ENCODE results near the gene SSB.
"Not testable (repeated sequence)": the region's sequence is repeated elsewhere in the genome, so short reads cannot be mapped to it uniquely, and the experiment has no call there.

SSB gene

DNA sequence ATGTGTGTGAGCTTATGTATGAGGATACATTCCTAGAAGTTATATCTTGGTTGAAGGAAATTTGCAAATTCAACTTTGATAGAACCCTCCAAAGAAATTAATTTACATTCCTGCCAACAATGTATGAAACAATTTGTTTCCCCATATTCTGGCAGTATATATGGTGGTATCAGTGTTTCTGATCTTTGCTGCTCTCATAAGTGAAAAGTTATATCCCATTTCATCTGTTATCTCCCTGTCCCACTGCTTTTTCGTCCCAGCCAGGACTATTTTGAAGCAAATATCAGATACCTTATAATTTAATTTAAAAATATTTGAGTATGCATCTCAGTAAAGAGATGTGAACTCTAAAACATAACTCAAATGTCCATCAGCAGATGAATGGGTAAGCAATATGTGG lies 35.7 kb downstream of the SSB start:
- DNase-seq (ENCODE audit: insufficient read length, low spot score), result no peak
- TF ChIP-seq, protein P1, sequence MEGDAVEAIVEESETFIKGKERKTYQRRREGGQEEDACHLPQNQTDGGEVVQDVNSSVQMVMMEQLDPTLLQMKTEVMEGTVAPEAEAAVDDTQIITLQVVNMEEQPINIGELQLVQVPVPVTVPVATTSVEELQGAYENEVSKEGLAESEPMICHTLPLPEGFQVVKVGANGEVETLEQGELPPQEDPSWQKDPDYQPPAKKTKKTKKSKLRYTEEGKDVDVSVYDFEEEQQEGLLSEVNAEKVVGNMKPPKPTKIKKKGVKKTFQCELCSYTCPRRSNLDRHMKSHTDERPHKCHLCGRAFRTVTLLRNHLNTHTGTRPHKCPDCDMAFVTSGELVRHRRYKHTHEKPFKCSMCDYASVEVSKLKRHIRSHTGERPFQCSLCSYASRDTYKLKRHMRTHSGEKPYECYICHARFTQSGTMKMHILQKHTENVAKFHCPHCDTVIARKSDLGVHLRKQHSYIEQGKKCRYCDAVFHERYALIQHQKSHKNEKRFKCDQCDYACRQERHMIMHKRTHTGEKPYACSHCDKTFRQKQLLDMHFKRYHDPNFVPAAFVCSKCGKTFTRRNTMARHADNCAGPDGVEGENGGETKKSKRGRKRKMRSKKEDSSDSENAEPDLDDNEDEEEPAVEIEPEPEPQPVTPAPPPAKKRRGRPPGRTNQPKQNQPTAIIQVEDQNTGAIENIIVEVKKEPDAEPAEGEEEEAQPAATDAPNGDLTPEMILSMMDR (IDR thresholded peaks at IDR 0.05; ENCODE audit: insufficient read depth, missing control alignments), result no peak
- no peak for FAIRE-seq

DNA sequence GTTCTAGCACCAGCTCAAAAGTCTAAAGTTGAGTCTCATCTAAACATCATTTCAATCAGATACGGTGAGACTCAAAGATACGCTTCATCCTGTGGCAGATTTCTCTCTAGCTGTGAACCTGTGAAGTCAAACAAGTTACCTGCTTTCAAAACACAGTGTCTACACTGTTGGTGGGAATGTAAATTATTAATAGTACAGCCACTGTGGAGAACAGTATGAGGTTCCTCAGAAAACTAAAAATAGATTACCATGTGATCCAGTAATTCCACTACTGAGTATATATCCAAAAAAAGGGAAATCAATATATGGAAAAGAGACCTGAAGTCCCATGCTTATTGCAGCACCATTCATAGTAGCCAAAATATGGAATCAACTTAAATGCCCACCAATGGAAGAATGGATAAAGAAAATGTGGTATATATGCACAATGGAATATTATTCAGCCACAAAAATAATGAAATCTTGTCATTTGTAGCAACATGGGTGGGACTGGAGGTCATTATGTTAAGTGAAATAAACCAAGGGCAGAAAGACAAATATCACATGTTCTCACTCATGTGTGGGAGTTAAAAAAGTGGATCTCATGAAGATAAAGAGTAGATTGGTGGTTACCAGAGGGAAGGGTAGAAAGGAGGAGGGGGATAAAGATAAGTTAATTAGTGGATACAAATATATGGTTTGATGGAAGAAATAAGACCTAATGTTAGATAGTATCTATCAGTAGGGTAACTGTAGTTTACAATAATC lies 40.2 kb downstream of the SSB start:
- DNase-seq (ENCODE audit: insufficient read length, low spot score) (no peak), FAIRE-seq (no peak)
- TF ChIP-seq, protein P1 (IDR thresholded peaks at IDR 0.05; ENCODE audit: insufficient read depth, missing control alignments), result no peak

DNA sequence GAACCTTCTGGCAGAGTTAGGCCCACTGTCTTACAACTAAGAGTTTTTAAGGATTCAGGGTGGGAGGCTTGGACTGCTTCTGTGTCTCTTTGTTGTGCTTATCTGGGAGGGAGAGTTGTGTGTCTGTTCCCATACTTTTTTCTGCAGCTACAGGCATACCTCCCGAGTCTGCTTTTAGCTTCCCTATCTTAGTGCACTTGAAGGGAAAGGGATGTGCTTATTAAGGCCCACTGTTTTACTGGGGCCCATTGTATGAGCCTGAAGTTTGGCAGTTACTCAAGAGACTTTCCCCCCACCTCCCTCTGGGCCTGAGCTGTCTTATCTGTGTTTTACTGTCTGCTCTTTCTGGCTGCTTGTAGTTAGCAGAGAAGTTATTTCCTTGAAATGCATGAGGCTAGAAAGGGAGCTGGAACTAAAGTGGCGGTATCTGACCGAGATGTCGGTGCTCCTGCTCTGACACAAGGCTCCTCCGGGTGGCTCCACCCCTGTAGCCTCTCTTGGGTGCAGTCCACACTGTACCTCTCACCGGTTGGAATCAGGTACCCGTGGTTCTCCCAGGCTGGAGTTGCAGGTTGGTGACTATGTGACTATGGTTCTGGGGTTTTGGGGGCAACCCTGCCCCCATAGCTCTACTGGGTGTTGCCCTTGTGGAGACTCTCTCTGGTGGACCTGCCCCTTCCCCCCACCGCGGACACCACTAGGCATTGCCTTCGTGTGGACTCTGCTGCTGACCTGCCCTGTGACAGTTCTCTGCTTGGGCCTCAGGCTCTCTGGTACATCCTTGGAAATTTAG lies 41.5 kb downstream of the SSB start:
- DNase-seq (ENCODE audit: insufficient read length, low spot score) (no peak), FAIRE-seq (no peak)
- TF ChIP-seq, protein P1 (IDR thresholded peaks at IDR 0.05; ENCODE audit: insufficient read depth, missing control alignments), result no peak

DNA sequence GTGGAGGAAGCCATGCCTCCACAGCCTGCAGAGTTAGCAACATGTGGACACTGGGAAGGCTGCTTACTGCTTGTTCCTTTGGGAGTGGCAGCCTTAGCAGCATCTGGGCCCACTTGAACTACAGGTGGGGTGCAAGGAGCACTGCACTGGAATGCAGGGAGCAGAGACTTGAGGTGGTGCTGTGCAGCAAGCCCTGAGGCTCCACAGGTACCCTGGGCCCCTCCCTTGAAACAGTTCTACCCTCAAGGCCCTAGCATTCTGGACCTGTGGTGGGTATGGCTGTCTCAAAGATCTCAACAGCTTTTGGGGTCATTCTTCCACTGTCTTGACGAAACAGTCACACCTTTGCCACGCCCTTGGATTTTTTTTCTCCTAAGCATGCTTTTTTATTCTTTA lies 42.1 kb downstream of the SSB start:
- FAIRE-seq, result no peak
- TF ChIP-seq, protein P1 (IDR thresholded peaks at IDR 0.05; ENCODE audit: insufficient read depth, missing control alignments), result no peak
- no peak for DNase-seq (ENCODE audit: insufficient read length, low spot score)

DNA sequence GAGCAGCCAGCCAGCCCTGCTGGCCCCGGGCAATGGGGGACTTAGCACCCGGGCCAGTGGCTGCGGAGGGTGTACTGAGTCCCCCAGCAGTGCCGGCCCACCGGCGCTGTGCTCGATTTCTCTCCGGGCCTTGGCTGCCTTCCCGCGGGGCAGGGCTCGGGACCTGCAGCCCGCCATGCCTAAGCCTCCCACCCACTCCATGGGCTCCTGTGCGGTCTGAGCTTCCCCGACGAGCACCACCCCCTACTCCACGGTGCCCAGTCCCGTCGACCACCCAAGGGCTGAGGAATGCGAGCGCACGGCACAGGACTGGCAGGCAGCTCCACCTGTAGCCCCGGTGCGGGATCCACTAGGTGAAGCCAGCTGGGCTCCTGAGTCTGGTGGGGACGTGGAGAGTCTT lies 43.0 kb downstream of the SSB start:
- not testable (repeated sequence) for DNase-seq (ENCODE audit: insufficient read length, low spot score)

DNA sequence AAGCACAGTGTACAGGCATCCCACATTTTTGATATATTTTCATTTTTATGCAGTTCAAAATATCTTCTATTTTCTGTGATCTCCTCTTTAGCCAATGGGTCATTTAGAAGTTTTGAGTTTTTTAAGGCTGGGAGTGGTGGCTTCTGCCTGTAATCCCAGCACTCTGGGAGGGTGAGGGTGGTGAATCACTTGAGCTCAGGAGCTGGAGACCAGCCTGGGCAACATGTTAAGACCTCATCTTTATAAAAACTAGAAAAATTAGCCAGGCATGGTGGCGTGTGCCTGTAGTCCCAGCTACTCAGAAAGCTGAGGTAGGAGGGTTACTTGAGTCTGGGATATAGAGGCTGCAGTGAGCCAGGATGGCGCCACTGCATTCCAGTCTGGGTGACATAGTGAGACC lies 46.3 kb downstream of the SSB start:
- DNase-seq (ENCODE audit: insufficient read length, low spot score) (no peak), FAIRE-seq (no peak)
- TF ChIP-seq, protein P1 (IDR thresholded peaks at IDR 0.05; ENCODE audit: insufficient read depth, missing control alignments), result no peak

More for the DNA sequence above, 43.0 kb downstream of the SSB start:
- not testable (repeated sequence) for FAIRE-seq

DNA sequence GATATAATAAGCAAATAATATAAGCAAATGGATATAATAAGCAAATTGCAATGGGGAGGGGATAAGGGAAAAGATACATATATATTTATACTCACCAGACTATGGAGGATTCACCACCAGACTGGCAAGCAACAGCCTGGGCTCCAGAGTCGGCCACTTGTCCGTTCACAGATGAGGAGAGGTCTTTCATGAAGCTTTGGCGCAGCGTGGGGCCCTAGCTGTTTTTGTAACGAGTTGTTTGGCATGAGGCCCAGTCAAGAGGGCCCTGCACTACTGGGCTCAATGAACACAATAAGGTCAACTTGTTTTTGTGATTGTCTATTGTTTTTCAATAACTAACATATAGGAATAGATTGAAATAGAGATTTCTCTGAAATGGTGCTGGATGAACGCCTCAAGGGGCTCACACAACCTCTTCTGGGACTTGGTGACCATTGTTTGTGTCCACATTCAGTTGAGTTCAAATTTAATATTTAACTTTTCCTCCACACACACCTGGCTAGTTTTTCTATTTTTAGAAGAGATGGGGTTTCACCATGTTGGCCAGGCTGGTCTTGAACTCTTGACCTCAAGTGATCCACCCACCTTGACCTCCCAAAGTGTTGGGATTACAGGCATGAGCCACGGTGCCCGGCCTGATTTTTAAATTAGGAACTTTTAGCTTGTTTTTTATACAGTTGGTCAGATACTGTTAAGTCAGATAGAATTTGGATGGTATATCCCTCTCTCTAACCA lies 50.5 kb downstream of the SSB start:
- FAIRE-seq; DNase-seq (ENCODE audit: insufficient read length, low spot score): not testable (repeated sequence)

DNA sequence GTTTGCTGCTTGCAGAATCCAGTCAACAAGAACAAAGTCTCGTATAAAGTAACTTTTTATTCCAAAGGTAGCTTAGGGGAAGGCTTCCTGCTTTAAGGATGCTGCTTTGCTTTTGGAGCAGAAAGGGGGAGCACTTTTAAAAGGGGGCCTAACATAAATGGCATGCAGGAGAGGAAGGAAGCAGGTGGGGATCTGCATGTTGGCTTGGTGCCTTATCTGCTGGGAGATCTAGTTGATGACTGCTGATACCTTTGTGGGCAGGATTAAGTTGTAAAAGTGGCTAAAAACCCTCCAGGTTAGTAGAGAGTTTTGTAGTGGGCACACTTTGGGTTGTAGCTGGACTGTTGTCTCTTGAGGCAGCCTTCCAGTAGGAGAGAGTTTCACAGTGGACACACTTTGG lies 51.0 kb downstream of the SSB start:
- DNase-seq (ENCODE audit: insufficient read length, low spot score), result no peak
- TF ChIP-seq, protein P1 (IDR thresholded peaks at IDR 0.05; ENCODE audit: insufficient read depth, missing control alignments), result no peak
- no peak for FAIRE-seq
